ENCODE measurements around the gene NRG3.

DNA sequence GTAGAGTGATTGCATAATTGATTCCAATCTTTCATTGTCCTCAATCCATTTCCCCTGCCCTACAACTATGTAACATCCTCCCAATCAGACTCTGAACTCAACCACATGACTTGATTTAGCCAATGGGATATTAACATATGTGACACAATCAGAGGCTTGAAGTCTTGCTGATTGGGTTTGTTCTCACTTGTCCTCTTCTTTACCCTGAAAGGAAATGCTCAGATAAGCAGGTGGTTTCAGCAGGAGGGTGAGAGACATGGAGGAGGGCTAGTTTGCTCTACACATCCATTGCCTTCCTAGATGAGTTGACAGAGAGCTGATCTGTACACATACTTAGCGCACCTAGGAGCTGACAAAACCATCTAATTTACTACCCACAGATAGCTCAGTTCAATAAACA, 669.4 kb downstream of the NRG3 start:
- TF ChIP-seq POLR2A (IDR thresholded peaks at IDR 0.05) (no peak), POLR2AphosphoS5 (IDR thresholded peaks at IDR 0.05) (no peak), EP300 (IDR thresholded peaks at IDR 0.05) (no peak)
- TF ChIP-seq, protein P1, sequence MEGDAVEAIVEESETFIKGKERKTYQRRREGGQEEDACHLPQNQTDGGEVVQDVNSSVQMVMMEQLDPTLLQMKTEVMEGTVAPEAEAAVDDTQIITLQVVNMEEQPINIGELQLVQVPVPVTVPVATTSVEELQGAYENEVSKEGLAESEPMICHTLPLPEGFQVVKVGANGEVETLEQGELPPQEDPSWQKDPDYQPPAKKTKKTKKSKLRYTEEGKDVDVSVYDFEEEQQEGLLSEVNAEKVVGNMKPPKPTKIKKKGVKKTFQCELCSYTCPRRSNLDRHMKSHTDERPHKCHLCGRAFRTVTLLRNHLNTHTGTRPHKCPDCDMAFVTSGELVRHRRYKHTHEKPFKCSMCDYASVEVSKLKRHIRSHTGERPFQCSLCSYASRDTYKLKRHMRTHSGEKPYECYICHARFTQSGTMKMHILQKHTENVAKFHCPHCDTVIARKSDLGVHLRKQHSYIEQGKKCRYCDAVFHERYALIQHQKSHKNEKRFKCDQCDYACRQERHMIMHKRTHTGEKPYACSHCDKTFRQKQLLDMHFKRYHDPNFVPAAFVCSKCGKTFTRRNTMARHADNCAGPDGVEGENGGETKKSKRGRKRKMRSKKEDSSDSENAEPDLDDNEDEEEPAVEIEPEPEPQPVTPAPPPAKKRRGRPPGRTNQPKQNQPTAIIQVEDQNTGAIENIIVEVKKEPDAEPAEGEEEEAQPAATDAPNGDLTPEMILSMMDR (IDR thresholded peaks at IDR 0.05) = no peak

All from upper lobe of left lung (tissue), 4 donors.